Measurements from ENCODE around the gene KDM4C. TPM values are rescaled to one million over a fixed set of nuclear protein-coding genes. Genes with fewer than 3 reads are reported as not detected.

Gene KDM4C
- total and polyA plus RNA-seq, 4 donors, result 18.9 to 69.5 (median 29.1) TPM

GRCh38 chr9:7192266-7192665, 434.5 kb downstream of the KDM4C start:
- H3K27me3 ChIP-seq (ENCODE audit: control insufficient read depth, insufficient read depth, low read length), result no peaks in the 10 kb centered on the region
- no peak overlapping the region for H3K4me3 ChIP-seq (ENCODE audit: low read depth, low read length)
- H3K9me3 ChIP-seq (ENCODE audit: control insufficient read depth, insufficient read depth, low read length), result no peaks in the 10 kb centered on the region
- no peak overlapping the region for H3K27ac ChIP-seq (ENCODE audit: low read depth, low read length)
- no peak for DNase-seq (ENCODE audit: low read depth in 4 of 6, low spot score in 6 of 6)
- H3K4me1 ChIP-seq (ENCODE audit: control insufficient read depth, insufficient read depth, low read length), result no peaks in the 10 kb centered on the region
- whole genome bisulfite sequencing (ENCODE audit: insufficient coverage), result 80% methylated on average over 4 of the region's 4 CpGs
- H3K36me3 ChIP-seq (ENCODE audit: control insufficient read depth, insufficient read depth, low read length), result no peaks in the 10 kb centered on the region

- H3K27me3 ChIP-seq (ENCODE audit: control insufficient read depth, insufficient read depth, low read length), result no peaks in the 10 kb centered on the region
- DNase-seq (ENCODE audit: low read depth in 4 of 6, low spot score in 6 of 6), result no peak
- WGBS (ENCODE audit: insufficient coverage), result no CpG with 5 or more reads among the region's 2 CpGs
- H3K4me3 ChIP-seq (ENCODE audit: low read depth, low read length), result no peak overlapping the region
- H3K27ac ChIP-seq (ENCODE audit: low read depth, low read length), result no peak overlapping the region
- H3K36me3 ChIP-seq (ENCODE audit: control insufficient read depth, insufficient read depth, low read length), result no peaks in the 10 kb centered on the region
- H3K4me1 ChIP-seq (ENCODE audit: control insufficient read depth, insufficient read depth, low read length), result no peaks in the 10 kb centered on the region
- H3K9me3 ChIP-seq (ENCODE audit: control insufficient read depth, insufficient read depth, low read length), result no peaks in the 10 kb centered on the region
Observed at GRCh38 chr9:7195526-7195925, 437.8 kb downstream of the KDM4C start.

GRCh38 chr9:7196467-7196866, 438.7 kb downstream of the KDM4C start:
- Histone ChIP-seq H3K4me1 (ENCODE audit: control insufficient read depth, insufficient read depth, low read length) (no peaks in the 10 kb centered on the region), H3K9me3 (ENCODE audit: control insufficient read depth, insufficient read depth, low read length) (no peaks in the 10 kb centered on the region), H3K4me3 (ENCODE audit: low read depth, low read length) (no peak overlapping the region), H3K27me3 (ENCODE audit: control insufficient read depth, insufficient read depth, low read length) (no peaks in the 10 kb centered on the region), H3K36me3 (ENCODE audit: control insufficient read depth, insufficient read depth, low read length) (no peaks in the 10 kb centered on the region), H3K27ac (ENCODE audit: low read depth, low read length) (no peak overlapping the region)
- WGBS (ENCODE audit: insufficient coverage), result 100% methylated on average over 2 of the region's 2 CpGs
- no peak for DNase-seq (ENCODE audit: low read depth in 4 of 6, low spot score in 6 of 6)

DNA sequence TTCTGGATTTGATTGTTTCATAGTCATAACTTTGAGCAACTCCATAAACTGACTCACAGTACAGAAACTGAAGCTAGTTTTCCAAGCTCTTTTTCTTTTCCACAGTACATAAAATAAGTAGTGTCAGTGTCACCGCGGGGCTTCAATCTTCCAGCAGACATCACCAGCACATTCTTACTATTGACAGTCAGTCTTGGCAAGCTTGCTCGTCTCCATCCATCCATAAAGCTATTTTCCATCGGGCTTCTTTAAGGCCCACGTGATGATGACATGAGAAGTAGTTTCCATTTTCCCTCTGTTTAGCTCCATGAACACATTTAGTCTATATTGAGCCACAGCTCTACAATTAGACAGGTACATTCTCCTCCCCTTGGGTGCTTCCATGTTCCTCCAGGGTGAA, 443.4 kb downstream of the KDM4C start:
- no peaks in the 10 kb centered on the region for H3K27me3 ChIP-seq (ENCODE audit: control insufficient read depth, insufficient read depth, low read length)
- no peaks in the 10 kb centered on the region for H3K36me3 ChIP-seq (ENCODE audit: control insufficient read depth, insufficient read depth, low read length)
- no peak overlapping the region for H3K4me3 ChIP-seq (ENCODE audit: low read depth, low read length)
- no peak for DNase-seq (ENCODE audit: low read depth in 4 of 6, low spot score in 6 of 6)
- no peaks in the 10 kb centered on the region for H3K9me3 ChIP-seq (ENCODE audit: control insufficient read depth, insufficient read depth, low read length)
- WGBS (ENCODE audit: insufficient coverage), result 89% methylated on average over 5 of the region's 5 CpGs
- no peaks in the 10 kb centered on the region for H3K4me1 ChIP-seq (ENCODE audit: control insufficient read depth, insufficient read depth, low read length)
- H3K27ac ChIP-seq (ENCODE audit: low read depth, low read length), result no peak overlapping the region

- no peak overlapping the region for H3K27ac ChIP-seq (ENCODE audit: low read depth, low read length)
- H3K4me1 ChIP-seq (ENCODE audit: control insufficient read depth, insufficient read depth, low read length), result peaks cover 8% of the 10 kb centered on the region
- no CpG with 5 or more reads among the region's 4 CpGs for WGBS (ENCODE audit: insufficient coverage)
Observed at GRCh38 chr9:7205806-7206205, 448.0 kb downstream of the KDM4C start.

DNA sequence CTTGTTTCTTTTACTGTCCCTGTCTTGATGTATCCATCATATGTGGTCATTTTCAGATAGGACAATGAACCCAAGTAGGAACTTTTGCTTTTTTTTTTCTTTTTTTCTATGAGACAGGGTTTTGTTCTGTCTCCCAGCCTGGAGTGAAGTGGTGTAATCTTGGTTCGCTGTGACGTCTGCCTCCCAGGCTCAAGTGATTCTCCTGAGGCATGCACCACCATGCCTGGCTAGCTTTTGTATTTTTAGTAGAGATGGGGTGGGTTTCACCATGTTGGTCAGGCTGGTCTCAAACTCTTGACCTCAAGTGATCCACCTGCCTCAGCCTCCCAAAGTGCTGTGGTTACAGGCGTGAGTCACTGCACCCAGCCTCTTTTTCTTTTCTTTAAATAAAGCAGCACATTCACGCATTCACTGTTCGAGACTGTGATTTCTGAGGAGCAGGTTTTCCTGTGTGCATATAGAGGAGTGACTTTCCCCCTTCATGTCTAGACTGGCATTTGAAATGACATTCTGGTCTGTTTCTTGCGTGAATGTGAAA, 448.5 kb downstream of the KDM4C start:
- Histone ChIP-seq H3K4me1 (ENCODE audit: control insufficient read depth, insufficient read depth, low read length) (peaks cover 13% of the 10 kb centered on the region), H3K4me3 (ENCODE audit: low read depth, low read length) (no peak overlapping the region), H3K27ac (ENCODE audit: low read depth, low read length) (no peak overlapping the region), H3K27me3 (ENCODE audit: control insufficient read depth, insufficient read depth, low read length) (no peaks in the 10 kb centered on the region), H3K36me3 (ENCODE audit: control insufficient read depth, insufficient read depth, low read length) (no peaks in the 10 kb centered on the region), H3K9me3 (ENCODE audit: control insufficient read depth, insufficient read depth, low read length) (no peaks in the 10 kb centered on the region)
- WGBS (ENCODE audit: insufficient coverage), result 82% methylated on average over 3 of the region's 6 CpGs
- DNase-seq (ENCODE audit: low read depth in 4 of 6, low spot score in 6 of 6), result no peak

More at GRCh38 chr9:7205806-7206205, 448.0 kb downstream of the KDM4C start:
- no peaks in the 10 kb centered on the region for H3K27me3 ChIP-seq (ENCODE audit: control insufficient read depth, insufficient read depth, low read length)
- no peaks in the 10 kb centered on the region for H3K36me3 ChIP-seq (ENCODE audit: control insufficient read depth, insufficient read depth, low read length)
- no peaks in the 10 kb centered on the region for H3K9me3 ChIP-seq (ENCODE audit: control insufficient read depth, insufficient read depth, low read length)
- DNase-seq (ENCODE audit: low read depth in 4 of 6, low spot score in 6 of 6), result peak in 1 of 6 donors; percentile 38
- no peak overlapping the region for H3K4me3 ChIP-seq (ENCODE audit: low read depth, low read length)

- peak in 2 of 6 donors; percentile 69 to 81 for DNase-seq (ENCODE audit: low read depth in 4 of 6, low spot score in 6 of 6)
- Histone ChIP-seq H3K36me3 (ENCODE audit: control insufficient read depth, insufficient read depth, low read length) (no peaks in the 10 kb centered on the region), H3K9me3 (ENCODE audit: control insufficient read depth, insufficient read depth, low read length) (no peaks in the 10 kb centered on the region), H3K27me3 (ENCODE audit: control insufficient read depth, insufficient read depth, low read length) (no peaks in the 10 kb centered on the region), H3K4me1 (ENCODE audit: control insufficient read depth, insufficient read depth, low read length) (peaks cover 18% of the 10 kb centered on the region), H3K4me3 (ENCODE audit: low read depth, low read length) (no peak overlapping the region), H3K27ac (ENCODE audit: low read depth, low read length) (no peak overlapping the region)
- 35% methylated on average over 8 of the region's 15 CpGs for WGBS (ENCODE audit: insufficient coverage)
Observed at GRCh38 chr9:7209016-7209715, 451.4 kb downstream of the KDM4C start.

GRCh38 chr9:7209990-7210389, 452.2 kb downstream of the KDM4C start:
- Histone ChIP-seq H3K4me3 (ENCODE audit: low read depth, low read length) (no peak overlapping the region), H3K27me3 (ENCODE audit: control insufficient read depth, insufficient read depth, low read length) (no peaks in the 10 kb centered on the region), H3K27ac (ENCODE audit: low read depth, low read length) (no peak overlapping the region), H3K36me3 (ENCODE audit: control insufficient read depth, insufficient read depth, low read length) (no peaks in the 10 kb centered on the region), H3K9me3 (ENCODE audit: control insufficient read depth, insufficient read depth, low read length) (no peaks in the 10 kb centered on the region), H3K4me1 (ENCODE audit: control insufficient read depth, insufficient read depth, low read length) (peaks cover 18% of the 10 kb centered on the region)
- no CpG with 5 or more reads among the region's 3 CpGs for WGBS (ENCODE audit: insufficient coverage)
- no peak for DNase-seq (ENCODE audit: low read depth in 4 of 6, low spot score in 6 of 6)

GRCh38 chr9:7210854-7211637, 453.3 kb downstream of the KDM4C start:
- H3K27me3 ChIP-seq (ENCODE audit: control insufficient read depth, insufficient read depth, low read length), result no peaks in the 10 kb centered on the region
- no peak overlapping the region for H3K4me3 ChIP-seq (ENCODE audit: low read depth, low read length)
- peak in 2 of 6 donors; percentile 41 to 60 for DNase-seq (ENCODE audit: low read depth in 4 of 6, low spot score in 6 of 6)
- peaks cover 18% of the 10 kb centered on the region for H3K4me1 ChIP-seq (ENCODE audit: control insufficient read depth, insufficient read depth, low read length)
- no peaks in the 10 kb centered on the region for H3K9me3 ChIP-seq (ENCODE audit: control insufficient read depth, insufficient read depth, low read length)
- WGBS (ENCODE audit: insufficient coverage), result 32% methylated on average over 4 of the region's 8 CpGs
- no peaks in the 10 kb centered on the region for H3K36me3 ChIP-seq (ENCODE audit: control insufficient read depth, insufficient read depth, low read length)
- H3K27ac ChIP-seq (ENCODE audit: low read depth, low read length), result no peak overlapping the region
